Right renal cortex interstitium (tissue), 3 donors: ENCODE measurements around the gene CDH12. TPM values are rescaled to one million over a fixed set of nuclear protein-coding genes. Genes with fewer than 3 reads are reported as not detected.
"Not testable (repeated sequence)": the region's sequence is repeated elsewhere in the genome, so short reads cannot be mapped to it uniquely, and the experiment has no call there.

Experiments
- DNase-seq, 3 donors: peaks; one replicate each; pipeline ENCODE4 v3.0.0-alpha.2; 2013; ENCODE audit warnings: low read depth in 3 of 3, low spot score in 2 of 3
- polyA plus RNA-seq, 3 donors: library from polyadenylated mRNA; unstranded; fragments of 120-200 nt; gene quantifications; one replicate each; pipeline ENCODE4 v1.2.1, GENCODE V29; 2013; ENCODE audit not compliant: insufficient read length in 3 of 3

The CDH12 gene
- polyA plus RNA-seq, 3 donors: 6.8 to 9.4 (median 7.4) TPM

GRCh38 chr5:22480305-22480704 is 372.8 kb downstream of the CDH12 start:
- no peak for DNase-seq

GRCh38 chr5:22473886-22474285 is 379.3 kb downstream of the CDH12 start:
- DNase-seq: no peak

- no peak for DNase-seq
These were observed 382.0 kb downstream of the CDH12 start for GRCh38 chr5:22471154-22471553.

- no peak for DNase-seq
These were observed 382.7 kb downstream of the CDH12 start for GRCh38 chr5:22470408-22470807.

- DNase-seq: no peak
These were observed 387.5 kb downstream of the CDH12 start for GRCh38 chr5:22465616-22466015.

- DNase-seq: no peak
These were observed 388.0 kb downstream of the CDH12 start for GRCh38 chr5:22465177-22465576.

GRCh38 chr5:22460189-22460588 is 393.0 kb downstream of the CDH12 start:
- DNase-seq: no peak

GRCh38 chr5:22432905-22433304 is 420.2 kb downstream of the CDH12 start:
- no peak for DNase-seq

- no peak for DNase-seq
These were observed 421.3 kb downstream of the CDH12 start for GRCh38 chr5:22431840-22432239.

GRCh38 chr5:22431406-22431805 is 421.7 kb downstream of the CDH12 start:
- no peak for DNase-seq

- DNase-seq: no peak
These were observed 441.4 kb downstream of the CDH12 start for GRCh38 chr5:22411554-22412349.

GRCh38 chr5:22391956-22392355 is 461.2 kb downstream of the CDH12 start:
- no peak for DNase-seq

GRCh38 chr5:22390888-22391287 is 462.3 kb downstream of the CDH12 start:
- DNase-seq: no peak

- DNase-seq: no peak
These were observed 480.1 kb downstream of the CDH12 start for GRCh38 chr5:22372826-22373660.

- no peak for DNase-seq
These were observed 480.8 kb downstream of the CDH12 start for GRCh38 chr5:22372376-22372775.

GRCh38 chr5:22354956-22355355 is 498.2 kb downstream of the CDH12 start:
- DNase-seq: no peak

GRCh38 chr5:22352493-22352892 is 500.7 kb downstream of the CDH12 start:
- DNase-seq: no peak

- no peak for DNase-seq
These were observed 502.0 kb downstream of the CDH12 start for GRCh38 chr5:22351178-22351577.

- DNase-seq: no peak
These were observed 505.1 kb downstream of the CDH12 start for GRCh38 chr5:22348027-22348426.

- DNase-seq: no peak
These were observed 509.1 kb downstream of the CDH12 start for GRCh38 chr5:22344000-22344399.

GRCh38 chr5:22341406-22341805 is 511.7 kb downstream of the CDH12 start:
- no peak for DNase-seq

- not testable (repeated sequence) for DNase-seq
These were observed 520.2 kb downstream of the CDH12 start for GRCh38 chr5:22332949-22333348.
